ENCODE data around the gene CFAP161. TPM values are rescaled to one million over a fixed set of nuclear protein-coding genes. Genes with fewer than 3 reads are reported as not detected.

Gene CFAP161
- polyA plus RNA-seq, 1 of the 3 experiments (the other 2 are of a cell fraction), result 0.03 TPM

- H2AFZ ChIP-seq (ENCODE audit: low read depth), result no peak overlapping the region
- H3K36me3 ChIP-seq (replicated peaks in 1 of 2; ENCODE audit: control insufficient read depth in 1 of 2, insufficient read depth in 2 of 2, low read length in 1 of 2), result no peaks in the 10 kb centered on the region
- H3K4me3 ChIP-seq (ENCODE audit: low read depth in 2 of 2, low read length in 1 of 2), result no peak overlapping the region
- no peak overlapping the region for H3K4me2 ChIP-seq
- TF ChIP-seq RAD21 (IDR thresholded peaks at IDR 0.05; ENCODE audit: low read length) (no peak), RXRA (IDR thresholded peaks at IDR 0.05; ENCODE audit: borderline replicate concordance, low read depth) (no peak), GABPA (IDR thresholded peaks at IDR 0.05; ENCODE audit: low read depth) (no peak), TEAD4 (IDR thresholded peaks at IDR 0.05; ENCODE audit: borderline replicate concordance, insufficient read depth) (no peak), GATA2 (CRISPR knock-in tag; IDR thresholded peaks at IDR 0.05) (no peak)
- no peak overlapping the region for H3K9ac ChIP-seq
- CTCF ChIA-PET, result interaction anchor here (1.3 to 6.1 kb wide), 4 partner anchors 8 to 150 kb away, joined by 4 to 55 read pairs (median 8); no protein-coding TSS in a partner anchor
- DNase-seq, result no peak
- no peaks in the 10 kb centered on the region; the same call in 1 of the 2 replicates for H3K27me3 ChIP-seq (ENCODE audit: insufficient read depth)
- H3K4me1 ChIP-seq (ENCODE audit: control insufficient read depth in 1 of 2, insufficient read depth in 2 of 2, low read depth in 1 of 2, low read length in 1 of 2), result no peaks in the 10 kb centered on the region; a peak in 1 of 4 replicates
- no peaks in the 10 kb centered on the region for H3K9me2 ChIP-seq
- H3K79me2 ChIP-seq (ENCODE audit: insufficient read depth), result no peaks in the 10 kb centered on the region
- POLR2A ChIA-PET, result no interaction called here
- no peaks in the 10 kb centered on the region for H3F3A ChIP-seq (replicated peaks; ENCODE audit: insufficient read depth)
- no peak overlapping the region for H3K27ac ChIP-seq (ENCODE audit: low read depth in 2 of 2, low read length in 1 of 2)
- H3K9me3 ChIP-seq, result no peaks in the 10 kb centered on the region
- no peaks in the 10 kb centered on the region for H4K20me1 ChIP-seq (ENCODE audit: insufficient read depth)
- WGBS (ENCODE audit: low lambda C conversion rate), result 68% methylated on average over 3 of the region's 3 CpGs
These were observed 16.9 kb upstream of the CFAP161 start for GRCh38 chr15:81117136-81117535.

- no peak for DNase-seq
- H3K27ac ChIP-seq (ENCODE audit: low read depth in 2 of 2, low read length in 1 of 2), result no peak overlapping the region
- no peaks in the 10 kb centered on the region for H3K36me3 ChIP-seq (replicated peaks in 1 of 2; ENCODE audit: control insufficient read depth in 1 of 2, insufficient read depth in 2 of 2, low read length in 1 of 2)
- 41% methylated on average over 3 of the region's 3 CpGs for WGBS (ENCODE audit: low lambda C conversion rate)
- H3F3A ChIP-seq (replicated peaks; ENCODE audit: insufficient read depth), result no peaks in the 10 kb centered on the region
- H3K9ac ChIP-seq, result no peak overlapping the region
- H4K20me1 ChIP-seq (ENCODE audit: insufficient read depth), result no peaks in the 10 kb centered on the region
- no peaks in the 10 kb centered on the region; a peak in 1 of 4 replicates for H3K4me1 ChIP-seq (ENCODE audit: control insufficient read depth in 1 of 2, insufficient read depth in 2 of 2, low read depth in 1 of 2, low read length in 1 of 2)
- TF ChIP-seq JUND (IDR thresholded peaks at IDR 0.05) (no peak), CTCF (IDR thresholded peaks at IDR 0.05) (no peak)
- no peaks in the 10 kb centered on the region for H3K79me2 ChIP-seq (ENCODE audit: insufficient read depth)
- H2AFZ ChIP-seq (ENCODE audit: low read depth), result no peak overlapping the region
- no peaks in the 10 kb centered on the region for H3K9me3 ChIP-seq
- CTCF ChIA-PET, result interaction anchor here (1.3 to 6.1 kb wide), 4 partner anchors 9 to 149 kb away, joined by 4 to 55 read pairs (median 8); no protein-coding TSS in a partner anchor
- H3K4me3 ChIP-seq (ENCODE audit: low read depth in 2 of 2, low read length in 1 of 2), result no peak overlapping the region
- H3K4me2 ChIP-seq, result no peak overlapping the region
- POLR2A ChIA-PET, result no interaction called here
- no peaks in the 10 kb centered on the region for H3K9me2 ChIP-seq
- H3K27me3 ChIP-seq (ENCODE audit: insufficient read depth), result no peaks in the 10 kb centered on the region; the same call in 1 of the 2 replicates
These were observed 16.5 kb upstream of the CFAP161 start for GRCh38 chr15:81117581-81117980.

DNA sequence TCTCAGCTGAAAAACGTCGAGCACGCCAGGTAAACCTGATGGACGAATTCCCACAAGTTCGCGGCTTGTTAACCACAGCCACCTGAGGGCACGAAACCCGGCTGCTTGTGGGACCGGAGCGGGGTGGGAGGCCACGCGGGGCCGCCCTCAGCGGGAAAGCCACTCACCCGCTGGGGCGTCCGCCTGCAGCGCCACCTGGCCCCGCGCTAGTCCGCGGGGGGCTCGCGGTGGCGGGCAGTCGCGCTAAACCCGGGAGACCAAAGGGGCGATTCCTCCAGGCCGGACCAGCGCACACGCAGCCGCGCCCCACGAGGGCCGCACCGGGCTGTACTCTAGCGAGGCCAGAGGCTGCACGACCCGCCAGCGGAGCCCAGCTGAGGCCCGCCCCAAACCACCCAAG lies 15.7 kb upstream of the CFAP161 start:
- Histone ChIP-seq H3K27me3 (ENCODE audit: insufficient read depth) (no peaks in the 10 kb centered on the region; the same call in 1 of the 2 replicates), H3K9me2 (no peaks in the 10 kb centered on the region), H3K4me3 (ENCODE audit: low read depth in 2 of 2, low read length in 1 of 2) (peak overlapping the region in 1 of 2 experiments; percentile 4; a peak in 1 of 4 replicates), H3K27ac (ENCODE audit: low read depth in 2 of 2, low read length in 1 of 2) (no peak overlapping the region), H3K9ac (no peak overlapping the region), H2AFZ (ENCODE audit: low read depth) (no peak overlapping the region), H3K4me1 (ENCODE audit: control insufficient read depth in 1 of 2, insufficient read depth in 2 of 2, low read depth in 1 of 2, low read length in 1 of 2) (no peaks in the 10 kb centered on the region; a peak in 1 of 4 replicates), H3F3A (replicated peaks; ENCODE audit: insufficient read depth) (no peaks in the 10 kb centered on the region), H3K9me3 (no peaks in the 10 kb centered on the region), H4K20me1 (ENCODE audit: insufficient read depth) (no peaks in the 10 kb centered on the region), H3K36me3 (replicated peaks in 1 of 2; ENCODE audit: control insufficient read depth in 1 of 2, insufficient read depth in 2 of 2, low read length in 1 of 2) (no peaks in the 10 kb centered on the region), H3K4me2 (no peak overlapping the region), H3K79me2 (ENCODE audit: insufficient read depth) (no peaks in the 10 kb centered on the region)
- 52% methylated on average over 15 of the region's 42 CpGs for WGBS (ENCODE audit: low lambda C conversion rate)
- ChIA-PET CTCF (interaction anchor here (0.7 to 6.1 kb wide), 5 partner anchors 9 to 157 kb away, joined by 4 to 55 read pairs (median 4); no protein-coding TSS in a partner anchor), POLR2A (no interaction called here)
- peak; percentile 46 for DNase-seq
- no peak for TF ChIP-seq NFIC (IDR thresholded peaks at IDR 0.05; ENCODE audit: borderline replicate concordance)
- no peak for TF ChIP-seq GABPA (IDR thresholded peaks at IDR 0.05; ENCODE audit: low read depth)
- no peak for TF ChIP-seq RAD21 (IDR thresholded peaks at IDR 0.05; ENCODE audit: low read length)
- no peak for TF ChIP-seq IRF3 (IDR thresholded peaks at IDR 0.05; ENCODE audit: low read depth, low read length)
- no peak for TF ChIP-seq GATA2 (CRISPR knock-in tag; IDR thresholded peaks at IDR 0.05)
- TF ChIP-seq EP300 (IDR thresholded peaks at IDR 0.05; ENCODE audit: borderline replicate concordance in 1 of 2, low read depth in 1 of 2, low read length in 1 of 2), result no peak
- TF ChIP-seq RFX5 (IDR thresholded peaks at IDR 0.05; ENCODE audit: low read length), result no peak
- no peak for TF ChIP-seq NRF1 (IDR thresholded peaks at IDR 0.05; ENCODE audit: low read depth, low read length)
- TF ChIP-seq RXRA (IDR thresholded peaks at IDR 0.05; ENCODE audit: borderline replicate concordance, low read depth), result no peak
- no peak for TF ChIP-seq JUND (IDR thresholded peaks at IDR 0.05)
- no peak for TF ChIP-seq MEF2A (IDR thresholded peaks at IDR 0.05; ENCODE audit: borderline replicate concordance, low read depth)
- TF ChIP-seq EZH2phosphoT487 (IDR thresholded peaks at IDR 0.05; ENCODE audit: borderline replicate concordance, low read depth), result no peak
- TF ChIP-seq, protein P1, sequence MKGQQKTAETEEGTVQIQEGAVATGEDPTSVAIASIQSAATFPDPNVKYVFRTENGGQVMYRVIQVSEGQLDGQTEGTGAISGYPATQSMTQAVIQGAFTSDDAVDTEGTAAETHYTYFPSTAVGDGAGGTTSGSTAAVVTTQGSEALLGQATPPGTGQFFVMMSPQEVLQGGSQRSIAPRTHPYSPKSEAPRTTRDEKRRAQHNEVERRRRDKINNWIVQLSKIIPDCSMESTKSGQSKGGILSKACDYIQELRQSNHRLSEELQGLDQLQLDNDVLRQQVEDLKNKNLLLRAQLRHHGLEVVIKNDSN (IDR thresholded peaks at IDR 0.05; ENCODE audit: borderline replicate concordance, low read depth), result no peak
- TF ChIP-seq FOSL2 (IDR thresholded peaks at IDR 0.05; ENCODE audit: borderline replicate concordance, low read depth), result no peak
- no peak for TF ChIP-seq TEAD4 (IDR thresholded peaks at IDR 0.05; ENCODE audit: borderline replicate concordance, insufficient read depth)
- TF ChIP-seq SMC3 (IDR thresholded peaks at IDR 0.05; ENCODE audit: low read depth, low read length), result no peak
- TF ChIP-seq YY1 (IDR thresholded peaks at IDR 0.05; ENCODE audit: low read depth), result no peak
- TF ChIP-seq CHD2 (IDR thresholded peaks at IDR 0.05; ENCODE audit: low read length, partially characterized antibody), result no peak

Measured in SK-N-SH (cell line).